Liver (tissue), 9 donors: ENCODE data around the gene CCDC97. TPM values are rescaled to one million over a fixed set of nuclear protein-coding genes. Genes with fewer than 3 reads are reported as not detected.

ENCODE experiments used
- DNase-seq: peaks from one replicate; pipeline ENCODE4 v3.0.0-alpha.2; 2017; ENCODE audit warnings: low spot score
- H3K27ac ChIP-seq, 2 donors: one replicate each; pipeline ENCODE4 v1.7.0; 2013; ENCODE audit warnings: inconsistent platforms in 2 of 2, low read length in 2 of 2, control low read depth in 1 of 2, low read depth in 1 of 2, mild to moderate bottlenecking in 1 of 2
- H3K27me3 ChIP-seq, 4 donors: one replicate each; pipeline versions ENCODE4 v1.6.1 to v1.7.0; 2013; ENCODE audit warnings: low read length in 3 of 4, inconsistent platforms in 1 of 4, mild to moderate bottlenecking in 1 of 4, moderate library complexity in 1 of 4; ENCODE audit not compliant: control insufficient read depth in 4 of 4, insufficient read depth in 4 of 4
- H3K36me3 ChIP-seq, 4 donors: one replicate each; pipeline versions ENCODE4 v1.6.1 to v1.7.0; 2013; ENCODE audit warnings: low read length in 3 of 4, mild to moderate bottlenecking in 3 of 4, low read depth in 1 of 4, moderate library complexity in 1 of 4; ENCODE audit not compliant: control insufficient read depth in 4 of 4, insufficient read depth in 3 of 4
- H3K4me1 ChIP-seq, 4 donors: one replicate each; pipeline versions ENCODE4 v1.6.1 to v1.7.0; 2013; ENCODE audit warnings: low read length in 3 of 4, mild to moderate bottlenecking in 3 of 4, moderate library complexity in 1 of 4; ENCODE audit not compliant: control insufficient read depth in 4 of 4, insufficient read depth in 4 of 4
- H3K4me3 ChIP-seq, 3 donors: one replicate each; pipeline versions ENCODE4 v1.6.1 to v1.7.0; 2013; ENCODE audit warnings: low read length in 3 of 3, control low read depth in 1 of 3, low read depth in 1 of 3, mild to moderate bottlenecking in 1 of 3
- H3K9ac ChIP-seq, 2 donors: one replicate each; pipeline ENCODE4 v1.7.0; 2013; ENCODE audit warnings: low read length in 2 of 2, mild to moderate bottlenecking in 2 of 2, moderate library complexity in 2 of 2, control low read depth in 1 of 2, low read depth in 1 of 2
- H3K9me3 ChIP-seq, 4 donors: one replicate each; pipeline versions ENCODE4 v1.6.1 to v1.7.0; 2013; ENCODE audit warnings: low read length in 3 of 4; ENCODE audit not compliant: control insufficient read depth in 4 of 4
- EGR1 ChIP-seq, 2 donors: IDR thresholded peaks; 2 replicates each; pipeline ENCODE4 v1.6.1; 2016 to 2018; ENCODE audit warnings: antibody characterized with exemption in 2 of 2, low read depth in 2 of 2
- FOXA1 ChIP-seq: IDR thresholded peaks from 2 replicates; pipeline ENCODE4 v1.6.1; 2016; ENCODE audit warnings: antibody characterized with exemption
- GABPA ChIP-seq, 2 donors: IDR thresholded peaks in 1 of 2; conservative IDR thresholded peaks in 1 of 2; 2 replicates each; pipeline ENCODE4 v1.6.1; 2016; ENCODE audit warnings: antibody characterized with exemption in 2 of 2, mild to moderate bottlenecking in 1 of 2, moderate library complexity in 1 of 2
- HNF4A ChIP-seq, 2 donors: conservative IDR thresholded peaks; 2 replicates each; pipeline ENCODE4 v1.6.1; 2016; ENCODE audit warnings: antibody characterized with exemption in 2 of 2, mild to moderate bottlenecking in 2 of 2
- HNF4G ChIP-seq: IDR thresholded peaks from 2 replicates; pipeline ENCODE4 v1.6.1; 2016; ENCODE audit warnings: antibody characterized with exemption
- JUND ChIP-seq, 2 donors: IDR thresholded peaks; 2 replicates each; pipeline ENCODE4 v1.6.1; 2016; ENCODE audit warnings: antibody characterized with exemption in 2 of 2
- NR2F2 ChIP-seq: IDR thresholded peaks from 2 replicates; pipeline ENCODE4 v1.6.1; 2016; ENCODE audit warnings: antibody characterized with exemption
- RAD21 ChIP-seq, 2 donors: IDR thresholded peaks; 2 replicates each; pipeline ENCODE4 v1.6.1; 2016; ENCODE audit warnings: antibody characterized with exemption in 2 of 2, mild to moderate bottlenecking in 2 of 2
- SP1 ChIP-seq: IDR thresholded peaks from 2 replicates; pipeline ENCODE4 v1.6.1; 2018; ENCODE audit warnings: antibody characterized with exemption, mild to moderate bottlenecking
- WGBS: extraction: QIAGEN DNeasy Blood & Tissue Kit; methylation state at CpG from one replicate; pipeline ENCODE4 v1.1.7; 2013; 5-methylcytosine and 5-hydroxymethylcytosine counted together
- polyA plus RNA-seq, 2 donors: library from polyadenylated mRNA; stranded (reverse) in 1 of 2; unstranded in 1 of 2; fragments of 200-250 nt in 1 of 2; fragments of >200 nt in 1 of 2; fragmentation: Nextera tagmentation in 1 of 2; extraction: Ambion mirVana in 1 of 2; gene quantifications; one replicate each; pipeline versions ENCODE4 v1.2.1 to v1.2.3, GENCODE V29; 2013 to 2015
- total RNA-seq, 2 donors: library from RNA; depleted of rRNA; stranded (reverse); fragments of >200 nt; gene quantifications; one replicate each; pipeline ENCODE4 v1.2.3, GENCODE V29; 2014
- TF ChIP-seq, protein P1 (sequence below): IDR thresholded peaks from 2 replicates; pipeline ENCODE4 v1.6.1; 2016; ENCODE audit warnings: antibody characterized with exemption
- TF ChIP-seq, protein P2 (sequence below): fragments of 150-350 bp; IDR thresholded peaks from 2 replicates; pipeline ENCODE4 v1.5.1; 2017; ENCODE audit warnings: improper control_type of control experiment, low read depth, low read length; ENCODE audit not compliant: missing input control
- TF ChIP-seq, protein P3 (sequence below): IDR thresholded peaks from 2 replicates; pipeline ENCODE4 v1.6.1; 2016; ENCODE audit warnings: antibody characterized with exemption, mild to moderate bottlenecking
- TF ChIP-seq, protein P4 (sequence below): IDR thresholded peaks from 2 replicates; pipeline ENCODE4 v1.6.1; 2016; ENCODE audit warnings: antibody characterized with exemption
- donor health status: healthy.
- donor health status: healthy.
- donor health status: healthy.
- donor health status: healthy.
- donor health status: healthy.

Gene CCDC97
- total and polyA plus RNA-seq, 4 donors, result 3.8 to 5.7 (median 5.3) TPM

DNA sequence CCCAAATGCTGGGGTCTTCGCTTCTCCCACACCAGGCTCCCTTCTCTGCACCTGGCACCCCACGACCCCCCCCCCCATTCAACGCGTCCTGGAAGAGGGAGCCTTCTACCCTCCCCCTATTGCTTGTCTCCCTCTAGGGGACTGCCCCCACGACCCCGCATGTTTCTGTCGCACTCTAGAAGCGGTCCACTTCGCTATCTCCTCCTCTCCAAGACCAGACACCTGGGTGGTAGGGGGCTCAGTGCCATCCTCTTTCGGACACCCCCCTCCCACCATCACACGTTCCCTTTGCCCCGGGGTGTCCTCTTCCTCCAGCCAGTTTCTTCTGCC, 42.3 kb downstream of the CCDC97 start (continued):
- TF ChIP-seq RAD21 (IDR thresholded peaks at IDR 0.05), result no peak

DNA sequence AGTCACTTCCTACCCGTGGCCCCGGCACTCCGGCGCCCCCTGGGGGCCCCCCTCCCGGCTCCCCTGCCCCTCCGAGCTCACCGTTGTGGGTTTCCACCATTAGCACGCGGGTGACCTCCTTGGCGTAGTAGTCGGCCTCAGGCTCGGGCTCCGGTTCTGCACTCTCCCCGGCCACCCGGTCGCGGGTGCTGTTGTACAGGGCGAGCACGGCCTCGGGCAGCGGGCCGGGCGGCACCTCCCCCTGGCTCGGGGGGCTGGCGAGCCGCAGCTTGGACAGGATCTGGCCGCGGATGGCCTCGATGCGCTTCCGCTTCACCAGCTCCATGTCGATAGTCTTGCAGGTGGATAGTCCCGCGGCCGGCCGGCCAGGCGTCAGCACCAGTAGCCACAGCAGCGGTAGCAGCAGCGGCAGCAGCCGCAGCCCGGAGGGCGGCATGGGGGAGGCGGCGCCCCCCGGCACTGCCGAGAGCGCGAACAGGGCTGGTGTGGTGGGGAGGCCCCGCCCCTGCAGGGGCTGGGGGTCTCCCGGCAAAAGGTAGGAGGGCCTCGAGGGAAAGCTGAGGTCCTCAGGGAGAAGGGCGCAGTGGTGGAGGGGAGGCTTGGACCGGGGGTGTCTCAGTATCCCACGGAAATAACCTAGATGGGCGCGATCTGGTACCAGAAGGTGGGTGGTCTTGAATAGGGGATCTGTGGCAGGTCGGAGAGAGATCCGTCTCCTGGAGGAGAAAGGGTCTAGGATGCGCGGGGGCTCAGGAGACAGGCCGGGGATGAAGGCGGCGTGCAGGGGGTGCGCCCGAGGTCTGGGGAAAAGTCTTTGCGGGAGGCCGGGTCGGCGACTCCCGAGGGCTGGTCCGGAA, 42.9 kb downstream of the CCDC97 start:
- TF ChIP-seq, protein P1, sequence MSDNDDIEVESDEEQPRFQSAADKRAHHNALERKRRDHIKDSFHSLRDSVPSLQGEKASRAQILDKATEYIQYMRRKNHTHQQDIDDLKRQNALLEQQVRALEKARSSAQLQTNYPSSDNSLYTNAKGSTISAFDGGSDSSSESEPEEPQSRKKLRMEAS, result no peak
- TF ChIP-seq NR2F2 (no peak), EGR1 (IDR thresholded peaks at IDR 0.05; ENCODE audit: low read depth in 2 of 2) (no peak), FOXA1 (no peak), HNF4G (no peak), HNF4A (conservative IDR thresholded peaks at IDR 0.05) (no peak), SP1 (no peak), JUND (IDR thresholded peaks at IDR 0.05) (no peak), GABPA (IDR thresholded peaks at IDR 0.05 in 1 of 2, conservative IDR thresholded peaks at IDR 0.05 in 1 of 2) (no peak)
- TF ChIP-seq, protein P2, sequence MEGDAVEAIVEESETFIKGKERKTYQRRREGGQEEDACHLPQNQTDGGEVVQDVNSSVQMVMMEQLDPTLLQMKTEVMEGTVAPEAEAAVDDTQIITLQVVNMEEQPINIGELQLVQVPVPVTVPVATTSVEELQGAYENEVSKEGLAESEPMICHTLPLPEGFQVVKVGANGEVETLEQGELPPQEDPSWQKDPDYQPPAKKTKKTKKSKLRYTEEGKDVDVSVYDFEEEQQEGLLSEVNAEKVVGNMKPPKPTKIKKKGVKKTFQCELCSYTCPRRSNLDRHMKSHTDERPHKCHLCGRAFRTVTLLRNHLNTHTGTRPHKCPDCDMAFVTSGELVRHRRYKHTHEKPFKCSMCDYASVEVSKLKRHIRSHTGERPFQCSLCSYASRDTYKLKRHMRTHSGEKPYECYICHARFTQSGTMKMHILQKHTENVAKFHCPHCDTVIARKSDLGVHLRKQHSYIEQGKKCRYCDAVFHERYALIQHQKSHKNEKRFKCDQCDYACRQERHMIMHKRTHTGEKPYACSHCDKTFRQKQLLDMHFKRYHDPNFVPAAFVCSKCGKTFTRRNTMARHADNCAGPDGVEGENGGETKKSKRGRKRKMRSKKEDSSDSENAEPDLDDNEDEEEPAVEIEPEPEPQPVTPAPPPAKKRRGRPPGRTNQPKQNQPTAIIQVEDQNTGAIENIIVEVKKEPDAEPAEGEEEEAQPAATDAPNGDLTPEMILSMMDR, result no peak
- TF ChIP-seq, protein P3, sequence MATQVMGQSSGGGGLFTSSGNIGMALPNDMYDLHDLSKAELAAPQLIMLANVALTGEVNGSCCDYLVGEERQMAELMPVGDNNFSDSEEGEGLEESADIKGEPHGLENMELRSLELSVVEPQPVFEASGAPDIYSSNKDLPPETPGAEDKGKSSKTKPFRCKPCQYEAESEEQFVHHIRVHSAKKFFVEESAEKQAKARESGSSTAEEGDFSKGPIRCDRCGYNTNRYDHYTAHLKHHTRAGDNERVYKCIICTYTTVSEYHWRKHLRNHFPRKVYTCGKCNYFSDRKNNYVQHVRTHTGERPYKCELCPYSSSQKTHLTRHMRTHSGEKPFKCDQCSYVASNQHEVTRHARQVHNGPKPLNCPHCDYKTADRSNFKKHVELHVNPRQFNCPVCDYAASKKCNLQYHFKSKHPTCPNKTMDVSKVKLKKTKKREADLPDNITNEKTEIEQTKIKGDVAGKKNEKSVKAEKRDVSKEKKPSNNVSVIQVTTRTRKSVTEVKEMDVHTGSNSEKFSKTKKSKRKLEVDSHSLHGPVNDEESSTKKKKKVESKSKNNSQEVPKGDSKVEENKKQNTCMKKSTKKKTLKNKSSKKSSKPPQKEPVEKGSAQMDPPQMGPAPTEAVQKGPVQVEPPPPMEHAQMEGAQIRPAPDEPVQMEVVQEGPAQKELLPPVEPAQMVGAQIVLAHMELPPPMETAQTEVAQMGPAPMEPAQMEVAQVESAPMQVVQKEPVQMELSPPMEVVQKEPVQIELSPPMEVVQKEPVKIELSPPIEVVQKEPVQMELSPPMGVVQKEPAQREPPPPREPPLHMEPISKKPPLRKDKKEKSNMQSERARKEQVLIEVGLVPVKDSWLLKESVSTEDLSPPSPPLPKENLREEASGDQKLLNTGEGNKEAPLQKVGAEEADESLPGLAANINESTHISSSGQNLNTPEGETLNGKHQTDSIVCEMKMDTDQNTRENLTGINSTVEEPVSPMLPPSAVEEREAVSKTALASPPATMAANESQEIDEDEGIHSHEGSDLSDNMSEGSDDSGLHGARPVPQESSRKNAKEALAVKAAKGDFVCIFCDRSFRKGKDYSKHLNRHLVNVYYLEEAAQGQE, result no peak
- TF ChIP-seq, protein P4, sequence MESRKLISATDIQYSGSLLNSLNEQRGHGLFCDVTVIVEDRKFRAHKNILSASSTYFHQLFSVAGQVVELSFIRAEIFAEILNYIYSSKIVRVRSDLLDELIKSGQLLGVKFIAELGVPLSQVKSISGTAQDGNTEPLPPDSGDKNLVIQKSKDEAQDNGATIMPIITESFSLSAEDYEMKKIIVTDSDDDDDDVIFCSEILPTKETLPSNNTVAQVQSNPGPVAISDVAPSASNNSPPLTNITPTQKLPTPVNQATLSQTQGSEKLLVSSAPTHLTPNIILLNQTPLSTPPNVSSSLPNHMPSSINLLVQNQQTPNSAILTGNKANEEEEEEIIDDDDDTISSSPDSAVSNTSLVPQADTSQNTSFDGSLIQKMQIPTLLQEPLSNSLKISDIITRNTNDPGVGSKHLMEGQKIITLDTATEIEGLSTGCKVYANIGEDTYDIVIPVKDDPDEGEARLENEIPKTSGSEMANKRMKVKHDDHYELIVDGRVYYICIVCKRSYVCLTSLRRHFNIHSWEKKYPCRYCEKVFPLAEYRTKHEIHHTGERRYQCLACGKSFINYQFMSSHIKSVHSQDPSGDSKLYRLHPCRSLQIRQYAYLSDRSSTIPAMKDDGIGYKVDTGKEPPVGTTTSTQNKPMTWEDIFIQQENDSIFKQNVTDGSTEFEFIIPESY, result no peak
- peak overlapping the region; percentile 46 to 53 for H3K9ac ChIP-seq
- no peaks in the 10 kb centered on the region for H3K36me3 ChIP-seq
- H3K9me3 ChIP-seq, result no peaks in the 10 kb centered on the region
- H3K27me3 ChIP-seq, result no peaks in the 10 kb centered on the region
- DNase-seq, result peak; percentile 66
- H3K4me3 ChIP-seq, result peak overlapping the region; percentile 45 to 69 (median 61)
- whole genome bisulfite sequencing, result 2% methylated on average over 71 of the region's 71 CpGs
- H3K27ac ChIP-seq, result peak overlapping the region; percentile 71 to 73
- H3K4me1 ChIP-seq, result peaks cover 0 to 39% (median 19%) of the 10 kb centered on the region in 4 donors
